Astrocyte (in vitro differentiated cells and primary cell): ENCODE measurements around the gene KCNMA1. TPM values are rescaled to one million over a fixed set of nuclear protein-coding genes. Genes with fewer than 3 reads are reported as not detected.

Experiments used
- DNase-seq: peaks from one replicate; pipeline ENCODE4 v3.0.0-alpha.2; 2010; ENCODE audit warnings: low read depth
- FAIRE-seq: peaks from 2 replicates; lab custom pipeline; 2011; peaks lifted over from hg19 to GRCh38; lab: Jason Lieb, UNC
- H2AFZ ChIP-seq: 2 replicates; pipeline ENCODE4 v1.6.0; 2012; ENCODE audit warnings: low read depth, low read length, inconsistent platforms
- H3K27ac ChIP-seq: 2 replicates; pipeline ENCODE4 v1.5.1; 2011; ENCODE audit warnings: low read depth, low read length, inconsistent platforms
- H3K27me3 ChIP-seq: 2 replicates; pipeline ENCODE4 v1.6.0; 2011; ENCODE audit warnings: low read length, inconsistent platforms; ENCODE audit not compliant: insufficient read depth
- H3K36me3 ChIP-seq: 2 replicates; pipeline ENCODE4 v1.5.1; 2011; ENCODE audit warnings: low read length, inconsistent platforms; ENCODE audit not compliant: insufficient read depth
- H3K4me1 ChIP-seq: 2 replicates; pipeline ENCODE4 v1.5.1; 2011; ENCODE audit warnings: low read length, inconsistent platforms; ENCODE audit not compliant: insufficient read depth
- H3K4me2 ChIP-seq: 2 replicates; pipeline ENCODE4 v1.6.0; 2012; ENCODE audit warnings: low read length, inconsistent platforms
- H3K4me3 ChIP-seq: 2 replicates; pipeline ENCODE4 v1.5.1; 2011; ENCODE audit warnings: low read depth, mild to moderate bottlenecking, low read length, inconsistent platforms; ENCODE audit not compliant: insufficient read depth
- H3K79me2 ChIP-seq: 2 replicates; pipeline ENCODE4 v1.6.0; 2012; ENCODE audit warnings: mild to moderate bottlenecking, low read length, inconsistent platforms; ENCODE audit not compliant: insufficient read depth
- H3K9ac ChIP-seq: 2 replicates; pipeline ENCODE4 v1.6.0; 2012; ENCODE audit warnings: mild to moderate bottlenecking, low read length, inconsistent platforms
- H3K9me3 ChIP-seq: 2 replicates; pipeline ENCODE4 v1.5.1; 2012; ENCODE audit warnings: low read depth, mild to moderate bottlenecking, low read length, inconsistent platforms; ENCODE audit not compliant: insufficient read depth
- H4K20me1 ChIP-seq: 2 replicates; pipeline ENCODE4 v1.6.0; 2012; ENCODE audit warnings: low read length, inconsistent platforms; ENCODE audit not compliant: insufficient read depth
- H3K27ac Mint-ChIP-seq: one replicate; pipeline ENCODE4 v1.8.0; 2021; ENCODE audit warnings: mild to moderate bottlenecking, mixed read lengths; ENCODE audit not compliant: unreplicated experiment
- H3K27me3 Mint-ChIP-seq: one replicate; pipeline ENCODE4 v1.8.0; 2021; ENCODE audit warnings: low read depth, mixed read lengths; ENCODE audit not compliant: unreplicated experiment
- H3K36me3 Mint-ChIP-seq: one replicate; pipeline ENCODE4 v1.8.0; 2021; ENCODE audit warnings: low read depth, mixed read lengths; ENCODE audit not compliant: unreplicated experiment
- H3K4me1 Mint-ChIP-seq: one replicate; pipeline ENCODE4 v1.8.0; 2021; ENCODE audit warnings: low read depth, mixed read lengths; ENCODE audit not compliant: unreplicated experiment
- H3K4me3 Mint-ChIP-seq: one replicate; pipeline ENCODE4 v1.8.0; 2021; ENCODE audit warnings: mild to moderate bottlenecking, moderate library complexity, mixed read lengths; ENCODE audit not compliant: unreplicated experiment
- H3K9me3 Mint-ChIP-seq: one replicate; pipeline ENCODE4 v1.8.0; 2021; ENCODE audit warnings: mild to moderate bottlenecking, mixed read lengths; ENCODE audit not compliant: unreplicated experiment
- CTCF ChIP-seq: IDR thresholded peaks from 2 replicates; pipeline ENCODE4 v1.5.1; 2011; ENCODE audit warnings: low read depth, mild to moderate bottlenecking, inconsistent platforms, low read length, moderate library complexity; ENCODE audit not compliant: insufficient read depth
- EZH2 ChIP-seq: IDR thresholded peaks from 2 replicates; pipeline ENCODE4 v1.6.1; 2012; ENCODE audit warnings: mild to moderate bottlenecking, low read length, inconsistent platforms; ENCODE audit not compliant: insufficient read depth
- total RNA-seq: library from RNA; stranded (reverse); gene quantifications from 2 replicates; pipeline ENCODE4 v1.2.1, GENCODE V29; 2021

KCNMA1 gene
- total RNA-seq, 1 donor from 2014 or later: 45.8 TPM

GRCh38 chr10:77529050-77529576, 108.5 kb downstream of the KCNMA1 start:
- no peak for DNase-seq
- Mint-ChIP-seq H3K4me1 (peaks cover 57% of the 10 kb centered on the region), H3K27me3 (no peaks in the 10 kb centered on the region), H3K36me3 (no peaks in the 10 kb centered on the region), H3K9me3 (no peaks in the 10 kb centered on the region), H3K4me3 (no peak overlapping the region), H3K27ac (no peak overlapping the region)
- Histone ChIP-seq H3K9me3 (no peaks in the 10 kb centered on the region), H3K4me1 (peaks cover 59% of the 10 kb centered on the region), H4K20me1 (no peaks in the 10 kb centered on the region), H3K79me2 (peaks cover 41% of the 10 kb centered on the region), H3K27me3 (no peaks in the 10 kb centered on the region), H3K4me3 (no peak overlapping the region), H2AFZ (no peak overlapping the region), H3K36me3 (no peaks in the 10 kb centered on the region), H3K27ac (no peak overlapping the region), H3K9ac (no peak overlapping the region), H3K4me2 (no peak overlapping the region)
- TF ChIP-seq CTCF (no peak), EZH2 (no peak)
- FAIRE-seq: no peak

GRCh38 chr10:77527839-77528238, 109.8 kb downstream of the KCNMA1 start:
- Histone ChIP-seq H3K4me1 (peaks cover 52% of the 10 kb centered on the region), H3K27me3 (no peaks in the 10 kb centered on the region), H3K9me3 (no peaks in the 10 kb centered on the region), H3K4me3 (no peak overlapping the region), H3K4me2 (no peak overlapping the region), H3K27ac (no peak overlapping the region), H3K79me2 (peaks cover 33% of the 10 kb centered on the region), H2AFZ (no peak overlapping the region), H3K9ac (no peak overlapping the region), H4K20me1 (no peaks in the 10 kb centered on the region), H3K36me3 (no peaks in the 10 kb centered on the region)
- FAIRE-seq (no peak), DNase-seq (no peak)
- Mint-ChIP-seq H3K4me1 (peaks cover 55% of the 10 kb centered on the region), H3K4me3 (no peak overlapping the region), H3K9me3 (no peaks in the 10 kb centered on the region), H3K27me3 (no peaks in the 10 kb centered on the region), H3K36me3 (no peaks in the 10 kb centered on the region), H3K27ac (no peak overlapping the region)
- no peak for TF ChIP-seq EZH2
- no peak for TF ChIP-seq CTCF

- no peaks in the 10 kb centered on the region for H3K9me3 Mint-ChIP-seq
- FAIRE-seq: no peak
- H4K20me1 ChIP-seq: no peaks in the 10 kb centered on the region
- no peaks in the 10 kb centered on the region for H3K9me3 ChIP-seq
- TF ChIP-seq CTCF (no peak), EZH2 (no peak)
- no peak overlapping the region for H3K4me3 ChIP-seq
- H3K4me1 ChIP-seq: peaks cover 44% of the 10 kb centered on the region
- H2AFZ ChIP-seq: no peak overlapping the region
- DNase-seq: no peak
- H3K4me1 Mint-ChIP-seq: peaks cover 60% of the 10 kb centered on the region
- no peaks in the 10 kb centered on the region for H3K27me3 Mint-ChIP-seq
- H3K9ac ChIP-seq: no peak overlapping the region
- H3K4me3 Mint-ChIP-seq: no peak overlapping the region
- H3K36me3 Mint-ChIP-seq: no peaks in the 10 kb centered on the region
- no peak overlapping the region for H3K27ac ChIP-seq
- no peak overlapping the region for H3K4me2 ChIP-seq
- H3K27me3 ChIP-seq: no peaks in the 10 kb centered on the region
- H3K79me2 ChIP-seq: peaks cover 33% of the 10 kb centered on the region
- H3K27ac Mint-ChIP-seq: no peak overlapping the region
- H3K36me3 ChIP-seq: no peaks in the 10 kb centered on the region
Observed at GRCh38 chr10:77526868-77527617, 110.6 kb downstream of the KCNMA1 start.
